Kidney (tissue), 14 donors: ENCODE results near the gene RAD51B. TPM values are rescaled to one million over a fixed set of nuclear protein-coding genes. Genes with fewer than 3 reads are reported as not detected.
"Not testable (repeated sequence)": the region's sequence is repeated elsewhere in the genome, so short reads cannot be mapped to it uniquely, and the experiment has no call there.

ENCODE experiments used
- DNase-seq, 5 donors: peaks; one replicate each; pipeline ENCODE4 v3.0.0-alpha.2; 2013 to 2020
- FAIRE-seq: peaks from 2 replicates; lab custom pipeline; 2012; peaks lifted over from hg19 to GRCh38; lab: Jason Lieb, UNC
- H3K27ac ChIP-seq, 2 donors: one replicate each; pipeline ENCODE4 v1.7.0; 2013; ENCODE audit warnings: low read depth in 2 of 2, low read length in 2 of 2, inconsistent platforms in 1 of 2
- H3K27me3 ChIP-seq: one replicate; pipeline ENCODE4 v1.7.1; 2013; ENCODE audit warnings: low read length, inconsistent platforms; ENCODE audit not compliant: control insufficient read depth, insufficient read depth
- H3K36me3 ChIP-seq, 3 donors: one replicate each; pipeline versions ENCODE4 v1.7.0 to v1.7.1; 2013; ENCODE audit warnings: low read length in 3 of 3, control low read depth in 1 of 3, inconsistent platforms in 1 of 3; ENCODE audit not compliant: insufficient read depth in 3 of 3, control insufficient read depth in 2 of 3
- H3K4me1 ChIP-seq, 3 donors: one replicate each; pipeline versions ENCODE4 v1.7.0 to v1.7.1; 2013; ENCODE audit warnings: low read length in 3 of 3, inconsistent platforms in 1 of 3, low read depth in 1 of 3; ENCODE audit not compliant: control insufficient read depth in 2 of 3, insufficient read depth in 2 of 3
- H3K4me3 ChIP-seq, 3 donors: one replicate each; pipeline versions ENCODE4 v1.7.0 to v1.8.1; 2013; ENCODE audit warnings: low read length in 3 of 3, control low read depth in 1 of 3, inconsistent platforms in 1 of 3
- H3K9ac ChIP-seq, 3 donors: one replicate each; pipeline versions ENCODE4 v1.7.0 to v1.7.1; 2013; ENCODE audit warnings: low read length in 3 of 3, control low read depth in 1 of 3, inconsistent platforms in 1 of 3
- H3K9me3 ChIP-seq, 3 donors: one replicate each; pipeline versions ENCODE4 v1.7.0 to v1.7.1; 2013; ENCODE audit warnings: low read length in 3 of 3, control low read depth in 1 of 3, inconsistent platforms in 1 of 3; ENCODE audit not compliant: control insufficient read depth in 2 of 3, insufficient read depth in 1 of 3
- CTCF ChIP-seq: IDR thresholded peaks from 3 replicates; pipeline ENCODE4 v1.5.1; 2012; ENCODE audit warnings: mild to moderate bottlenecking, moderate library complexity, borderline replicate concordance; ENCODE audit not compliant: insufficient read depth; ENCODE audit errors: extremely low read depth
- intact Hi-C: fragments of 100-400 bp; cut with DNase I; formaldehyde crosslinking; loops from one replicate; pipeline ENCODE4 v1.11.1; 2022
- polyA plus RNA-seq: library from polyadenylated mRNA; stranded (reverse); fragments of 350-450 nt; fragmentation: Illumina TruSeq; extraction: RNeasy Lipid Tissue Mini Kit (QIAGEN cat#74804); gene quantifications from one replicate; pipeline ENCODE4 v1.2.3, GENCODE V29; 2014; ENCODE audit warnings: low read depth, low replicate concordance; ENCODE audit not compliant: insufficient read depth
- total RNA-seq: library from RNA; stranded (reverse); fragmentation: NEBNext Ultra II Directional; extraction: Animal tissue kit (Norgen Biotek cat#: 25700); gene quantifications from one replicate; pipeline ENCODE4 v1.2.1, GENCODE V29; 2021
- donor health status: control.
- donor health status: control.
- donor health status: control.
- donor health status: control.
- donor health status: control.
- donor health status: DM: yes; HTN: yes; CAD: no.
- donor health status: Normal renal cell carcinoma (clear cell type).

The RAD51B gene
- total and polyA plus RNA-seq, 2 donors from 2014 or later = 6.9 to 18.0 TPM

- Histone ChIP-seq H3K4me3 (peak overlapping the region; percentile 87 to 96 (median 95)), H3K4me1 (peaks cover 5 to 11% (median 9%) of the 10 kb centered on the region in 3 donors), H3K27ac (no peak overlapping the region), H3K9me3 (no peaks in the 10 kb centered on the region), H3K9ac (peak overlapping the region; percentile 23 to 90 (median 61)), H3K27me3 (no peaks in the 10 kb centered on the region), H3K36me3 (peaks cover 0 to 4% (median 3%) of the 10 kb centered on the region in 3 donors)
- FAIRE-seq = no peak
- DNase-seq = peak in 2 of 5 donors; percentile 43 to 51
- TF ChIP-seq CTCF = no peak
- intact Hi-C loops = no loop called here
These were observed 3.9 kb upstream of the RAD51B start for GRCh38 chr14:67815573-67816225.

GRCh38 chr14:67816326-67817002, 3.1 kb upstream of the RAD51B start, which contains the start of gene ZFYVE26:
TSS of gene ZFYVE26 (minus strand) at chr14:67816590. CDS start at chr14:67815963, 627 bp downstream.
- Histone ChIP-seq H3K4me3 (peak within 1 kb of the TSS; percentile 87 to 96 (median 95)), H3K4me1 (peaks cover 5 to 11% (median 9%) of the 10 kb centered on the region in 3 donors), H3K36me3 (peaks cover 0 to 3% (median 0%) of the 10 kb centered on the region in 3 donors), H3K9me3 (no peaks in the 10 kb centered on the region), H3K27ac (peak within 1 kb of the TSS; percentile 20 to 44), H3K9ac (peak within 1 kb of the TSS; percentile 23 to 90 (median 61)), H3K27me3 (no peaks in the 10 kb centered on the region)
- peak; percentile 84 for FAIRE-seq
- intact Hi-C loops = no loop called here
- peak; percentile 4 for TF ChIP-seq CTCF
- DNase-seq = peak; percentile 95 to 99 (median 96)

GRCh38 chr14:67817750-67818438, 1.7 kb upstream of the RAD51B start:
- H3K36me3 ChIP-seq = no peaks in the 10 kb centered on the region
- no peak overlapping the region for H3K4me3 ChIP-seq
- no peak overlapping the region for H3K27ac ChIP-seq
- H3K9ac ChIP-seq = no peak overlapping the region
- DNase-seq (no peak), FAIRE-seq (no peak)
- no peak for TF ChIP-seq CTCF
- no peaks in the 10 kb centered on the region for H3K9me3 ChIP-seq
- H3K27me3 ChIP-seq = no peaks in the 10 kb centered on the region
- intact Hi-C loops = no loop called here
- H3K4me1 ChIP-seq = peaks cover 5 to 11% (median 9%) of the 10 kb centered on the region in 3 donors

GRCh38 chr14:67818476-67818875, 1.1 kb upstream of the RAD51B start:
- DNase-seq, H3K27ac ChIP-seq, H3K9me3 ChIP-seq, H3K27me3 ChIP-seq, intact Hi-C loops, H3K4me3 ChIP-seq, H3K9ac ChIP-seq, H3K36me3 ChIP-seq, FAIRE-seq: not testable (repeated sequence)
- peaks cover 5 to 11% (median 9%) of the 10 kb centered on the region in 3 donors for H3K4me1 ChIP-seq
